ENCODE results near the gene NRG4.
"Not testable (repeated sequence)": the region's sequence is repeated elsewhere in the genome, so short reads cannot be mapped to it uniquely, and the experiment has no call there.

Gene NRG4

DNA sequence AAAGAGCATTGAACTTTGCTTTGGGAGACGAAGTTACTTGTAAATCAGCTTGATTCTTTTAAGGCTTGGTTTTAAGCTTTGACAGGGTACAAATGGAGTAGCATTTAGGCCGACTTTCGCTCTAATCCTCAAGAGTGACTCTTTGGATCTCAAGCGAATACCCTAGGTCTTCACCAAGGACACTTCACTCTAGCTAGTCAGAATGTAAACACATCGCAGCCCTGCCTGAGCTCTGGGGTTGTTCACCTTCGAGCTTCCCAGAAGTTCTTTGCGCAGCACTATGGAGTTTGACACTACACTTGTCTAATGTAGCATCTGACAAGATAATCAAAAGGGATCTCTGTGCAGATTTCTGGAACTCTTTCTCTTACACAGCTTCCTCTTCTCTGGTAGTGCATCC lies 22.3 kb downstream of the NRG4 start:
- DNase-seq: no peak

GRCh38 chr15:75989045-75989444 lies 23.2 kb downstream of the NRG4 start:
- no peak for DNase-seq

GRCh38 chr15:75985971-75986370 lies 26.3 kb downstream of the NRG4 start:
- DNase-seq: no peak

GRCh38 chr15:75984706-75985105 lies 27.5 kb downstream of the NRG4 start:
- not testable (repeated sequence) for DNase-seq

- DNase-seq: no peak
These were observed 29.8 kb downstream of the NRG4 start for GRCh38 chr15:75982468-75982867.

DNA sequence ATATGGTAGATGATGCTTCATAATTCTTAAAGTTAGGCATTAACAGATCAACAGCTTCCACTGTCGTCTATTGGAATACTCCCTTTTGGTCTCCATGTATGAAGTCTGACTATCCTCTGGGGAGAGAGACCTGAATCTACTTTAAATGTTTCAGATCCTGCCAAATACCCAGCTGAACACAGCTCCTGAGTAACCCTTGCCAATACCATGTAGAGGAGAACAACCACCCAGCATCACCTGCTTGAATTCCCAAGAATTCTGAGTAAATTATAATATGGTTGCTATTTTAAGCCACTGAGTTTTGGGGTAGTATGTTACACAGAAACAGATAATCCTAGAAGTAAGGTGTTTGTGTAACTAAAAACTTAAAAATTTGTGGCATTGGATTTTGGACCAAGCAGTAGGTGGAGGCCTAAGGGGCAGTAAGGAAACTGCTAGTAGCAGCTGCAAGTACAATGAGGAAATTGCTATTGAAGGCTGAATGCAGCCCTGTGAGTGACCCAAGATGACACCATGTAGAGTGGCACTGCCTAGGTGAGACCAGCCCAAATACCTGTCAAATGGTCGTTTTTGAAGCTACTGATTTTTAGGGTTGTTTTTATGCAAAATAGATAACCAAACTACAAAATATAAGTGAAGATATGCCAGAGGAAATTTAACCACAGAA lies 30.9 kb downstream of the NRG4 start:
- DNase-seq: no peak

- not testable (repeated sequence) for DNase-seq
These were observed 35.5 kb downstream of the NRG4 start for GRCh38 chr15:75976766-75977165.

DNA sequence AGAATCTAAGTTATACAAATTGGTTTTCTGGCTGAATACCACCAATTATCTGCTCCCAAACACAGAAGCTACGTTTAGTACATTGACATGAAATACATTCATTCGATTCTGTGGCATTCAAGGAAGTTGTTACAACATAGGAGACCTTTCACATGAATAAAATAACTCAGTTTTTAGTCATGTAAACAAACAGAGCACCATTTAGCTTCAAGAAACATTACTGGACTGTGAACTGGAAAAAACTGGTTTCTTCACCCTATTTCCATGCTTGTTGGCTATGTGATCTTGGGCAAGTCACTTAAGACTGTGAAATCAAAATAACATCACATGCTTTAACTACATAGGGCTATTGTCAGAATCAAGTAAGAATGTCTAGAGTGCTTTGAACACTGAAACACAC lies 46.2 kb downstream of the NRG4 start:
- DNase-seq: no peak

DNA sequence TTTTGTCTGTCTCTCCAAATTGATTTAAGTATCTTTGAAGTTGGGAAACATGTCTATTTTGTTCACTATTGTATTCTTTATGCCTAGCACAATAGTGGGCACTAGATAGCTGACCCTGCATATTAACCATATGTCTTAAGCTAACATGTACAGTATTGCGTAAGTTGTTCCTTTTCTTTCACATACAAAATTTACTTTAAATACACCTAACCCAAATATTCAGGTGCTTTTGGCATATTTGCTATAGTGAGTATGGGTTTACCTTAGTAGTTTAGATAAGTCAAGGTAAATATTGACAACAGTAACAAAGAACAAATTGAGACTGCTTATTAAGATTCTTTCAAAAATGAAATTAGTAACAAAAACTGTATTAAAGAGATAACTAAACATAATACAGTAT lies 50.9 kb downstream of the NRG4 start:
- DNase-seq: no peak

DNA sequence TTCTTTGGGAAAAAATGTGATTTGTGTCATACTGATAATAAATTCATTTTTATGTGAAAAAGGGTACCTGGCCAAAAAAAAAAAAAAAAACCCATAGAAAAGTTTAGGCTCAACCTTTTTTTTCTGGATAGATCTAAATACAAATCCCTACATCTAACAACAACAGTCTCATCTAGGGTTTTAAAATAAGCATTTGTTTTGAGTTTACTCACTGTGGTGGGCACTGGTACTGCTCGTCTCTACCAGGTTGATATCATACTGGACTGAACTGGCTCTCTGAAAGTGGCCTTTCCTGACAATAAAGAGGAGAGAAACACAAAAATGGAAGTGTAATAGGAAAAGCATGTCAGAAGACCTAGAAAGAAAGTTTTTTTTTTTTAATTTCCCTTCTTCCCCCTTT lies 56.5 kb downstream of the NRG4 start:
- DNase-seq: no peak

DNA sequence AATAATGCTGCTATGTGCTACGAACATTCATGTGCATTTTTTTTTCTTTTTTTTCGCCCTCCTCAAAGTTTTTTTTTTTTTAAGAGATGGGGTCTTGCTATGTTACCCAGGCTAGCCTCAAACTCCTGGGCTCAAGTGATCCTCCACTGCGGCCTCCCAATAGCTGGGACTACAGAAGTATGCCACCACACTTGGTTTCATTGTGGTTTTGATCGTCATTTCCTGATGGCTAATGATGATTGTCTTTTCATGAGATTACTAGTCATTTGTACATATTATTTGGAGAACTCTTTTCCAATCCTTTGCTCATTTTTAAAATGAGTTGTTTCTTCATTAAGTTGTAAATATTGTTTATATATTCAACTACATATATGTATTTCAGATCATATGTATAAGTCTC lies 59.7 kb downstream of the NRG4 start:
- DNase-seq: no peak

DNA sequence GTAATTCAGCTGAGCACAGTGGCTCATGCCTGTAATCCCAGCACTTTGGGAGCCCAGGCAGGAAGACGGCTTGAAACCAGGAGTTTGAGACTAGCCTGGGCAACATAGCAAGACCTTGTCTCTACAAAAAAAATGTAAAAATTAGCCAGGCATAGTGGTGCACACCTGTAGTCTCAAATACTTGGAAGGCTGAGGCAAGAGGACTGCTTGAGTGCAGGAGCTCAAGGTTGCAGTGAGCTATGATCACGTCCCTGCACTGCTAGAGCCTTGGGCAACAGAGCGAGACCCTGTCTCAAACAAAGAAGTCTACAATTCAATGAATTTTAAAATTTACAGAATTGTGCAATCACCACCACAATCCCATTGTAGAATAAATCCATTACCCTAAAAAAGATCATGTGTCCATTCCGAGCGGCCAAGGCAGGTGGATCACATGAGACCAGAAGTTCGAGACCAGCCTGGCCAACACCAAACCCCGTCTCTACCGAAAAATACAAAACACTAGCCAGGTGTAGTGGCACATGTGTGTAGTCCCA lies 63.4 kb downstream of the NRG4 start:
- no peak for DNase-seq

DNA sequence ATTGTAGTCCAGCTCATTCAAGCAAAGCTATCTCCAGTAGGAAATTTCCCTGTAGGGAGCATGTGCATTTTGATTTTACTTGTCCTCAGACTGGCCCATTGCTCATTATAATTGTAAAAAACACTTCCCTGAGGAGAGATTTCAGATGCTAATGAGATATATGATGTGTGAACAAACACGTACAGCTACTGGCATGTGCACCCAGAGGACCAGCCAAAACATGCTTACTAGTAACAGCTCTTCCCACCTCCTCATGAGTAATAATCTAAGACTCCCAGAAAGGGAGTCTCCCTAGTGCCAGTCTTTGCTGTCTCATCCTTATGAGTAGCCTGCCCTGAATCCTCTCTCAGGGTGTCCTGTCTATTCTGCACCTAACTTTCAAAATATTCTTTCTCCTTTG lies 65.1 kb downstream of the NRG4 start:
- DNase-seq: no peak

- no peak for DNase-seq
These were observed 66.3 kb downstream of the NRG4 start for GRCh38 chr15:75945953-75946352.

GRCh38 chr15:75943713-75944215 lies 68.5 kb downstream of the NRG4 start:
- no peak for DNase-seq

- no peak for DNase-seq
These were observed 69.0 kb downstream of the NRG4 start for GRCh38 chr15:75943246-75943645.

GRCh38 chr15:75942464-75942863 lies 69.8 kb downstream of the NRG4 start:
- no peak for DNase-seq

DNA sequence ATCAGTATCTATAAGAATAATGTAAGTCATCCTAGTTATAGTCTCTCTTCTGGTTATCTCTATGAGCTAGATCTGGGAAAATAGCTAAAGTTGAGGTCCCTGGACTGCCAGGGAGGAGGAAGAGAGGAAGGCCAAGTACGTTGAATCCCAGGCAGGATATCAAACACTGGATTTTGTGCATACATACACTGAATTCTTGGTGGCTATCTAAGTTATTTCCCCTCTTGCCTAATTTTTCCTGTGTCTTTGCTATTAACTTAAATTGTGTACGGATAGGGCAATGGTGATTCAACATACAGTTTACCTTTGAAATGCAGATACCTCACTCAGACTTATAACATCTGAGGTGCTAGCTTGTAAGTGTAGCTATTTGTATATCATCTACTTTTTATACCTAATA lies 81.4 kb downstream of the NRG4 start:
- DNase-seq: no peak

DNA sequence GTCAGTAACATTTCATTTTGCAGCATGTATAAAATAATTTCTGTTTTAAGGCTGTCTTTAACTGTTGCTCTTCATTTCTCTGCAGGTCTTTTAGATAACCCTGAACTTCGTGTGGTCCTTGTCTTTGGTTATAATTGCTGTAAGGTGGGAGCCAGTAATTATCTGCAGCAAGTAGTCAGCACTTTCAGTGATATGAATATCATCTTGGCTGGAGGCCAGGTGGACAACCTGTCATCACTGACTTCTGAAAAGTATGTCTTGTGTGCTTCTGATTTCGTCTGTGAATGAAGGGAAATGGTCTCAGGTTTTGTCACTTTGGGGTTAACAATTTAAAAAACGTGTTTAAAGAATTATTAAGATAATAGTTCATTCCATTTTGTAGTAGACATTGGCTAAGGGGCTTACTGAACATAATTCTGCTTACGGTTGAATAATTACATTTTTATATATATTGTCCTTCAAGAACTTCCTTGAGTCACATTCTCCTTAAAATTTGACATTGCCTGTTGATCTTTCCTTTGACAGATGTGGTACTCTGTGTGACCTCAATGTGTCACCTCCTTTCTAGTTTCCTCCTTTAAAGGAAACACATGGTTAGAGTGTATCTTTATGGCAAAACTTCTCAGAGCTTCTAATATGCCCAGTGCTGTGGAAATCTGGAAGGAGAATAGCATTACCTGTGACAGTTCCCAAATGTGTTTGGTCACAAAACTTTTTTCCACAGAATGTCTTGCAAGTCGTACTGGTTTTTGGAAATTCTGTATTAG lies 82.2 kb downstream of the NRG4 start:
- no peak for DNase-seq

- no peak for DNase-seq
These were observed 83.3 kb downstream of the NRG4 start for GRCh38 chr15:75928680-75929608.

GRCh38 chr15:75927601-75928000 lies 84.6 kb downstream of the NRG4 start:
- no peak for DNase-seq

DNA sequence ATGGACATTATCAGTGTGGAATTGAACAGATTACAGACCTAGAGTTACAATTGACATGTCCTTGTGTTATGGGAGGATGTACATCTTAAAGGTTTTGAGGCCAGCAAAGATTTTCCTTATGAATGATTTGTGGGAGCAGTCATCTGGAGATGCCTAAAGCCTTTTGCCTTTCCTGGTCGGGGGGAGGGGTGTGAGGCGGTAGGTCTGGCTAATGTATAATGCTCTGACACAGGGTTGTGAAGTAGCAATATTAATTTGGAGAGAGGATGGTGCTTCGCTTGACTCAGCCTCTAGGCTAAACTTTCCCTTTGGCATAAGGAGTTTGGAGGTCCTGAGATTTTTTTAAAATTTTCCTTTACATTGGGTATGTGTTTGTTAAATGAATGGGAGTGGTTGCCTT lies 85.3 kb downstream of the NRG4 start:
- DNase-seq: no peak

DNA sequence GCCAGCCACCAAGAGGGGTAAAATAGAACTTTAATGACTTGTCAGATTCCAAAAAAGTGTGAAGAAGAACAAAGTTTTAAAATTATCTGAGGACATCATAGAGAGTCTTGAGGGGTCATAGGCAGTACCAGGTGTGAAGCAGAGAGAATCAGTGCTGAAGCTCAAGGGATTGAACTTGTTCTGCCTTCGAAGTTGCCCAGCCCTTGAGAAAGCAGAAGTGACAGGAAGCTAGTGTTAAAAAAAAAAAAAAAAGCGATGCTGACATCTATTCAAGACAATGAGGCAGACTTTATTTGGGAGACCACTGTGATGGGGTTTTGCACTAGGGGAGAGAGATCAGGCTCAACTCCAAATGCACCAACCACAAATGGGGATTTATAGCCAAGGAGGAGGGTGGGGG lies 86.8 kb downstream of the NRG4 start:
- no peak for DNase-seq

Data from activated CD4-positive, alpha-beta T cell treated with anti-CD3 and anti-CD28 coated beads for 1 hour (primary cell).